Measurements from ENCODE around the gene CARNS1. TPM values are rescaled to one million over a fixed set of nuclear protein-coding genes. Genes with fewer than 3 reads are reported as not detected.
A peak's percentile ranks its signal among the peaks of the same experiment; 100 is the strongest.
"Not testable (repeated sequence)": the region's sequence is repeated elsewhere in the genome, so short reads cannot be mapped to it uniquely, and the experiment has no call there.

Gene CARNS1
- polyA plus RNA-seq, 5 donors: 2.6 to 5.3 (median 4.5) TPM

DNA sequence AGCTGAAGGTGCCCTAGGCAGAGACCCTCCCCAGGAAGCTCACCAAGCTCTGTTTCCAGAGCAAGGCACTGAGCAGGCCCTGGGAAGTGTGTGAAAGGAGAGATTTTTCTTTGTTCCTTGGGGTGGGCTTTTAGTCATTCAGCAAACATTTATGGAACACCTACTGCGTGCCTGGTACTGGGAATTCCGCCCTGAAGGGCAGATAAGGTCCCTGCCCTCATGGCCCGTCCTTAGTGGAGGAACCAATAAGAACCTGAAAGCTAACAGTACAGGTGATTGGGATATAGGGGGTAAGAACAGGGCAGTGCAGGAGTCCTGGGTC is 49.7 kb downstream of the CARNS1 start:
- no peak for DNase-seq

- not testable (repeated sequence) for DNase-seq
These were observed 50.1 kb downstream of the CARNS1 start for GRCh38 chr11:67465530-67465929.

- no peak for DNase-seq
These were observed 50.9 kb downstream of the CARNS1 start for GRCh38 chr11:67466367-67466766.

DNA sequence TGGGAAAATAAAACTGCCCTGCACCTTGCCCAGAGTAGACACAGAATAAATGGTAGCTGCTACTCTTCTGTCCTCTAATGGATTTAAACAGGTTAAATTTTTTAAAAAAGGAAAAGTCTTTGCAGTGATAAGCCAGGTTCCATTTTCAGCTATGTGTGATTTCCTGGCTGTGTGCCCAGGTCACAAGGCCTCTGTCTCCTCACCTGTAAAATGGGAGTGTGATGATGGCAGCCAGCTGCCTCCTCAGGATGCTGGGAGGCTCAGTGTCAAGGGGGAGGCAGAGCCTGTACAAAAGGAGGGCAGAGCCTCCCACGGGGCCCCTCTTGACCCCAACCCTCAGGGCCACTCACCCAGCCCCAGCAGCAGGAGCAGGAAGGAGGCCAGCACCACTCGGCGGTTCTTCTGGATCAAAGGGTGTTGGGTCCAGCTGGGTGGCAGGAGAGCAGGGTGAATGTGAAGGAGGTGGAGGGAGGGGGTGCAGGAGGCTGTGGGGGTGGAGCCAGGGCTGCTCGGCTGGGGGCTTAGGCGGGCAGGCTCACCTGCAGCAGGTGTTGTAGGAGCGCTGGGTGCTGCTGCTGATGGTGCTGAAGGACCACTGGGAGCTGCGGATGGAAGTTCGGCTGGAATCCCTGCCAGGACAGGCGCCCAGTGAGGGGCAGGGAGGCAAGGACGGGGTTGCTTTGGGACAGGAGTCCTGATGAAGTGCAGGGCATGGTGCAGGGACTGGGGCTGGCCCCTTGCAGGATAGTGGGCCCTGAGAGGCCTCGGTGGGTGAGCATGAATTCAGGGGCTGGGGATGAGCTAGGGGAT is 51.7 kb downstream of the CARNS1 start:
- DNase-seq: no peak

GRCh38 chr11:67468056-67468455 is 52.6 kb downstream of the CARNS1 start:
- DNase-seq: no peak

- no peak for DNase-seq
These were observed 52.9 kb downstream of the CARNS1 start for GRCh38 chr11:67468456-67468758.

GRCh38 chr11:67468759-67469507 is 53.5 kb downstream of the CARNS1 start, which contains the start of gene TMEM134:
TMEM134 (minus strand) TSS chr11:67469251; CDS start chr11:67469192, 59 bp downstream.
- DNase-seq: peak; percentile 88 to 90

DNA sequence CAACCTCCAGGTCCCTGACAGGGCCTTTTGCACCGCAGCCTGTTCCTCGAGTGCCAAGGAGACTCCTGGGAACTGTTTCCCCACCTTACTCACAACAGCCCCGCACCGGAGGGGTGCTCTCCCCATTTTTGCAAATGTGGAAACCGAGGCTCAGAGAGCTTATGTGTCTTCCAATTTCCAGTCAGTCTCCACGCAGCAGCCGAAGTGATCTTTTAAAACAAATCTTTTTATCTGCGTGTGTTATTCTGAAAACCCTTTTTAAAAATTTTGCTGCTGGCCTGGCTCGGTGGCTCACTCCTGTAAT is 54.0 kb downstream of the CARNS1 start:
- DNase-seq: no peak

GRCh38 chr11:67470337-67471002 is 55.0 kb downstream of the CARNS1 start:
- DNase-seq: no peak

GRCh38 chr11:67472882-67473281 is 57.4 kb downstream of the CARNS1 start:
- DNase-seq: no peak

Other genes starting within 250 kb of the CARNS1 start
- gene GRK2, start 149.2 kb upstream of the CARNS1 start, polyA plus RNA-seq (ENCODE audit: insufficient read depth in 1 of 5, insufficient read length in 5 of 5, low replicate concordance in 1 of 5): 10 to 100 TPM; 43.6 to 75.6 (median 57.5) TPM
- gene ANKRD13D, start 126.4 kb upstream of the CARNS1 start, polyA plus RNA-seq (ENCODE audit: insufficient read depth in 1 of 5, insufficient read length in 5 of 5, low replicate concordance in 1 of 5): 10 to 100 TPM; 33.2 to 53.5 (median 47.0) TPM
- gene SSH3, start 112.1 kb upstream of the CARNS1 start, polyA plus RNA-seq (ENCODE audit: insufficient read depth in 1 of 5, insufficient read length in 5 of 5, low replicate concordance in 1 of 5): 10 to 100 TPM; 21.8 to 37.6 (median 30.3) TPM
- 10 to 100 TPM; 21.3 to 40.2 (median 35.8) TPM for gene POLD4, start 62.1 kb upstream of the CARNS1 start, polyA plus RNA-seq (ENCODE audit: insufficient read depth in 1 of 5, insufficient read length in 5 of 5, low replicate concordance in 1 of 5)
- gene CLCF1, start 42.1 kb upstream of the CARNS1 start, polyA plus RNA-seq (ENCODE audit: insufficient read depth in 1 of 5, insufficient read length in 5 of 5, low replicate concordance in 1 of 5): 10 to 100 TPM; 11.1 to 14.7 (median 13.7) TPM
- gene RAD9A, start 23.7 kb upstream of the CARNS1 start, polyA plus RNA-seq (ENCODE audit: insufficient read depth in 1 of 5, insufficient read length in 5 of 5, low replicate concordance in 1 of 5): 10 to 100 TPM; 18.4 to 30.8 (median 24.2) TPM
- 100 to 1,000 TPM in 4 of 5 donors, 10 to 100 TPM in 1; 99.0 to 167 (median 115) TPM for gene PPP1CA, start 13.8 kb upstream of the CARNS1 start, polyA plus RNA-seq (ENCODE audit: insufficient read depth in 1 of 5, insufficient read length in 5 of 5, low replicate concordance in 1 of 5)
- 1 to 10 TPM; 3.9 to 6.2 (median 4.7) TPM for gene TBC1D10C, start 11.6 kb upstream of the CARNS1 start, polyA plus RNA-seq (ENCODE audit: insufficient read depth in 1 of 5, insufficient read length in 5 of 5, low replicate concordance in 1 of 5)
- gene RPS6KB2, start 12.8 kb downstream of the CARNS1 start, polyA plus RNA-seq (ENCODE audit: insufficient read depth in 1 of 5, insufficient read length in 5 of 5, low replicate concordance in 1 of 5): 10 to 100 TPM; 34.2 to 45.2 (median 40.7) TPM
- 1 to 10 TPM; 1.3 to 3.3 (median 1.8) TPM for gene PTPRCAP, start 22.0 kb downstream of the CARNS1 start, polyA plus RNA-seq (ENCODE audit: insufficient read depth in 1 of 5, insufficient read length in 5 of 5, low replicate concordance in 1 of 5)
- 10 to 100 TPM; 39.8 to 75.4 (median 45.9) TPM for gene CORO1B, start 27.8 kb downstream of the CARNS1 start, polyA plus RNA-seq (ENCODE audit: insufficient read depth in 1 of 5, insufficient read length in 5 of 5, low replicate concordance in 1 of 5)
- gene GPR152, start 37.1 kb downstream of the CARNS1 start, polyA plus RNA-seq (ENCODE audit: insufficient read depth in 1 of 5, insufficient read length in 5 of 5, low replicate concordance in 1 of 5): not detected
- gene CABP4, start 39.7 kb downstream of the CARNS1 start, polyA plus RNA-seq (ENCODE audit: insufficient read depth in 1 of 5, insufficient read length in 5 of 5, low replicate concordance in 1 of 5): 1 to 10 TPM; 1.9 to 2.5 (median 2.2) TPM
- gene TMEM134, start 53.6 kb downstream of the CARNS1 start, polyA plus RNA-seq (ENCODE audit: insufficient read depth in 1 of 5, insufficient read length in 5 of 5, low replicate concordance in 1 of 5): 10 to 100 TPM; 34.8 to 67.1 (median 47.5) TPM
- 10 to 100 TPM; 45.4 to 67.7 (median 60.0) TPM for gene AIP, start 67.3 kb downstream of the CARNS1 start, polyA plus RNA-seq (ENCODE audit: insufficient read depth in 1 of 5, insufficient read length in 5 of 5, low replicate concordance in 1 of 5)
- gene PITPNM1, start 89.7 kb downstream of the CARNS1 start, polyA plus RNA-seq (ENCODE audit: insufficient read depth in 1 of 5, insufficient read length in 5 of 5, low replicate concordance in 1 of 5): 10 to 100 TPM; 16.3 to 33.3 (median 19.5) TPM
- 10 to 100 TPM; 23.4 to 48.9 (median 29.2) TPM for gene CDK2AP2, start 92.5 kb downstream of the CARNS1 start, polyA plus RNA-seq (ENCODE audit: insufficient read depth in 1 of 5, insufficient read length in 5 of 5, low replicate concordance in 1 of 5)
- gene CABP2, start 107.8 kb downstream of the CARNS1 start, polyA plus RNA-seq (ENCODE audit: insufficient read depth in 1 of 5, insufficient read length in 5 of 5, low replicate concordance in 1 of 5): not detected
- 1,000 to 10,000 TPM in 1 of 5 donors, 100 to 1,000 TPM in 4; 653 to 1,043 (median 745) TPM for gene GSTP1, start 168.1 kb downstream of the CARNS1 start, polyA plus RNA-seq (ENCODE audit: insufficient read depth in 1 of 5, insufficient read length in 5 of 5, low replicate concordance in 1 of 5)
- 100 to 1,000 TPM; 140 to 210 (median 174) TPM for gene NDUFV1, start 191.3 kb downstream of the CARNS1 start, polyA plus RNA-seq (ENCODE audit: insufficient read depth in 1 of 5, insufficient read length in 5 of 5, low replicate concordance in 1 of 5)
- 1 to 10 TPM; 3.1 to 8.1 (median 3.4) TPM for gene NUDT8, start 214.3 kb downstream of the CARNS1 start, polyA plus RNA-seq (ENCODE audit: insufficient read depth in 1 of 5, insufficient read length in 5 of 5, low replicate concordance in 1 of 5)
- under 1 TPM in 1 of 5 donors, not detected in 4; 0.12 TPM for gene TBX10, start 224.1 kb downstream of the CARNS1 start, polyA plus RNA-seq (ENCODE audit: insufficient read depth in 1 of 5, insufficient read length in 5 of 5, low replicate concordance in 1 of 5)
- 1 to 10 TPM in 1 of 5 donors, under 1 TPM in 4; 0.26 to 1.1 (median 0.47) TPM for gene ACY3, start 235.1 kb downstream of the CARNS1 start, polyA plus RNA-seq (ENCODE audit: insufficient read depth in 1 of 5, insufficient read length in 5 of 5, low replicate concordance in 1 of 5)